B cell (primary cell): ENCODE measurements around the gene ODF2L. TPM values are rescaled to one million over a fixed set of nuclear protein-coding genes. Genes with fewer than 3 reads are reported as not detected.

ENCODE experiments used
- ATAC-seq: fragments of 200-7000 bp; cut with Tn5 transposase; one replicate; pipeline ENCODE4 v1.10.0; 2021; ENCODE audit warnings: low read depth, mild to moderate bottlenecking, moderate number of reproducible peaks, moderate library complexity
- CTCF ChIA-PET: fragments of 350-600 bp; sonication (Branson Sonifier 250); formaldehyde crosslinking; loops from one replicate; lab custom pipeline; 2021; ENCODE audit warnings: antibody characterized with exemption, inconsistent platforms; lab: Charles Lee
- POLR2A ChIA-PET: fragments of 350-600 bp; sonication (Branson Sonifier 250); formaldehyde crosslinking; loops from one replicate; lab custom pipeline; 2021; ENCODE audit warnings: antibody characterized with exemption; lab: Charles Lee
- DNase-seq: peaks from one replicate; pipeline ENCODE4 v3.0.0; 2013
- H2AFZ ChIP-seq: 2 replicates; pipeline ENCODE4 v1.6.1; 2012; ENCODE audit warnings: mild to moderate bottlenecking, low read depth, low read length; ENCODE audit not compliant: insufficient read depth, poor library complexity, severe bottlenecking
- H3K27ac ChIP-seq, 2 donors: 1 replicate in 1 of 2; 2 replicates in 1 of 2; pipeline ENCODE4 v1.5.1; 2012 to 2013; ENCODE audit warnings: low read length in 2 of 2, mild to moderate bottlenecking in 2 of 2, moderate library complexity in 1 of 2
- H3K27me3 ChIP-seq, 4 experiments: fragments of 200-600 bp in 1 of 4; sonication (generic) in 1 of 4; replicated peaks in 1 of 4; 1 replicate in 2 of 4; 2 replicates in 2 of 4; pipeline versions ENCODE4 v1.6.1 to v1.7.0; 2013 to 2016; ENCODE audit warnings: low read length in 3 of 4, mild to moderate bottlenecking in 2 of 4, mixed read lengths in 1 of 4, moderate library complexity in 1 of 4; ENCODE audit not compliant: insufficient read depth in 4 of 4, control insufficient read depth in 3 of 4; ENCODE audit errors: control extremely low read depth in 1 of 4
- H3K36me3 ChIP-seq, 2 experiments: replicated peaks in 1 of 2; 1 replicate in 1 of 2; 2 replicates in 1 of 2; pipeline versions ENCODE4 v1.6.1 to v1.7.1; 2013; ENCODE audit warnings: low read length in 1 of 2; ENCODE audit not compliant: insufficient read depth in 2 of 2, control insufficient read depth in 1 of 2; ENCODE audit errors: control extremely low read depth in 1 of 2, extremely low read depth in 1 of 2
- H3K4me1 ChIP-seq, 2 donors: fragments of 200-600 bp in 1 of 2; sonication (generic) in 1 of 2; 1 replicate in 1 of 2; 2 replicates in 1 of 2; pipeline versions ENCODE4 v1.5.1 to v1.6.1; 2013 to 2017; ENCODE audit warnings: low read length in 2 of 2; ENCODE audit not compliant: control insufficient read depth in 2 of 2, insufficient read depth in 2 of 2
- H3K4me2 ChIP-seq: replicated peaks from 2 replicates; pipeline ENCODE3; 2012; ENCODE audit warnings: mild to moderate bottlenecking, low read depth, low read length; ENCODE audit not compliant: poor library complexity, severe bottlenecking
- H3K4me3 ChIP-seq, 5 experiments: fragments of 200-600 bp in 1 of 5; sonication (generic) in 1 of 5; 1 replicate in 3 of 5; 2 replicates in 2 of 5; pipeline versions ENCODE4 v1.5.1 to v1.7.0; 2011 to 2016; ENCODE audit warnings: low read length in 4 of 5, mild to moderate bottlenecking in 4 of 5, low read depth in 2 of 5, control low read depth in 1 of 5, moderate library complexity in 1 of 5; ENCODE audit not compliant: insufficient read depth in 1 of 5; ENCODE audit errors: control extremely low read depth in 1 of 5, extremely low read depth in 1 of 5
- H3K79me2 ChIP-seq: fragments of 200-600 bp; sonication (generic); one replicate; pipeline ENCODE4 v1.6.0; 2016; ENCODE audit warnings: low read length; ENCODE audit not compliant: control insufficient read depth, insufficient read depth
- H3K9ac ChIP-seq: fragments of 200-600 bp; sonication (generic); 2 replicates; pipeline ENCODE4 v1.6.1; 2017; ENCODE audit warnings: mild to moderate bottlenecking, low read length, moderate library complexity
- H3K9me3 ChIP-seq, 3 donors: one replicate each; pipeline versions ENCODE4 v1.6.1 to v1.7.1; 2013; ENCODE audit warnings: low read length in 2 of 3; ENCODE audit not compliant: control insufficient read depth in 2 of 3, insufficient read depth in 1 of 3; ENCODE audit errors: control extremely low read depth in 1 of 3
- H4K20me1 ChIP-seq: 2 replicates; pipeline ENCODE4 v1.6.0; 2012; ENCODE audit warnings: mild to moderate bottlenecking, low read length; ENCODE audit not compliant: insufficient read depth, control insufficient read depth, poor library complexity, severe bottlenecking
- H3K27ac Mint-ChIP-seq: one replicate; pipeline ENCODE4 v1.8.0; 2021; ENCODE audit warnings: mixed read lengths
- H3K27me3 Mint-ChIP-seq: one replicate; pipeline ENCODE4 v1.8.0; 2021; ENCODE audit warnings: mixed read lengths
- H3K4me1 Mint-ChIP-seq: one replicate; pipeline ENCODE4 v1.8.0; 2021; ENCODE audit warnings: mixed read lengths
- H3K4me3 Mint-ChIP-seq: one replicate; pipeline ENCODE4 v1.8.0; 2021; ENCODE audit warnings: mixed read lengths
- H3K9me3 Mint-ChIP-seq: one replicate; pipeline ENCODE4 v1.8.0; 2022; ENCODE audit warnings: mixed read lengths; ENCODE audit not compliant: insufficient read depth
- CTCF ChIP-seq: fragments of 200-600 bp; IDR thresholded peaks from one replicate; pipeline ENCODE4 v1.8.0; 2022; ENCODE audit warnings: antibody characterized with exemption, mild to moderate bottlenecking
- EZH2 ChIP-seq: IDR thresholded peaks from 2 replicates; pipeline ENCODE4 v1.6.1; 2012; ENCODE audit warnings: borderline replicate concordance, low read depth, mild to moderate bottlenecking, moderate library complexity, low read length; ENCODE audit not compliant: insufficient read depth, poor library complexity, severe bottlenecking
- WGBS: methylation state at CpG from one replicate; pipeline ENCODE4 v1.1.5; 2013; ENCODE audit warnings: missing lambda C conversion rate; ENCODE audit not compliant: insufficient coverage; 5-methylcytosine and 5-hydroxymethylcytosine counted together
- intact Hi-C: fragments of 100-400 bp; cut with micrococcal nuclease; formaldehyde crosslinking; loops from one replicate; pipeline ENCODE4 v1.10.0; 2022
- polyA plus RNA-seq: library from polyadenylated mRNA; depleted of rRNA; stranded (reverse); fragments of >200 nt; gene quantifications from 2 replicates; pipeline ENCODE4 v1.2.3, GENCODE V29; 2012
- total RNA-seq, 2 donors: library from RNA; stranded (reverse); fragments of 120-200 nt in 1 of 2; gene quantifications; 1 replicate in 1 of 2; 2 replicates in 1 of 2; pipeline versions ENCODE4 v1.2.3 to v1.2.4, GENCODE V29; 2013 to 2022

Gene ODF2L
- total and polyA plus RNA-seq, 2 donors (not counting 1 experiment from before 2014, with no cell fraction given) = 13.0 to 61.3 TPM

GRCh38 chr1:86375688-86376087 is 20.4 kb downstream of the ODF2L start:
- H3K36me3 ChIP-seq = peaks cover 3 to 4% of the 10 kb centered on the region in 2 experiments
- TF ChIP-seq EZH2 = no peak
- no peak for TF ChIP-seq CTCF
- Mint-ChIP-seq H3K4me3 (no peak overlapping the region), H3K9me3 (peaks cover 6% of the 10 kb centered on the region), H3K27ac (no peak overlapping the region), H3K27me3 (no peaks in the 10 kb centered on the region), H3K4me1 (peaks cover 3% of the 10 kb centered on the region)
- no peak overlapping the region for H3K4me3 ChIP-seq
- ATAC-seq = no peak
- no peak overlapping the region for H3K27ac ChIP-seq
- intact Hi-C loops = no loop called here
- no peaks in the 10 kb centered on the region for H3K79me2 ChIP-seq
- no peak for DNase-seq
- no CpG with 5 or more reads among the region's 1 CpG for WGBS
- POLR2A ChIA-PET = no interaction called here
- H2AFZ ChIP-seq = no peak overlapping the region
- no peaks in the 10 kb centered on the region for H3K27me3 ChIP-seq
- no peak overlapping the region for H3K9ac ChIP-seq
- no peak overlapping the region for H3K4me2 ChIP-seq
- no peaks in the 10 kb centered on the region for H4K20me1 ChIP-seq
- CTCF ChIA-PET = interaction anchor here (1.2 kb wide), 1 partner anchor 126 kb away, joined by 3 read pairs; no protein-coding TSS in a partner anchor
- no peaks in the 10 kb centered on the region for H3K4me1 ChIP-seq
- peaks cover 1 to 11% (median 9%) of the 10 kb centered on the region in 3 donors for H3K9me3 ChIP-seq

GRCh38 chr1:86370601-86371022 is 25.5 kb downstream of the ODF2L start:
- Mint-ChIP-seq H3K27ac (no peak overlapping the region), H3K9me3 (no peaks in the 10 kb centered on the region), H3K4me3 (no peak overlapping the region), H3K27me3 (no peaks in the 10 kb centered on the region), H3K4me1 (no peaks in the 10 kb centered on the region)
- Histone ChIP-seq H3K36me3 (peaks cover 3 to 4% of the 10 kb centered on the region in 2 experiments), H3K9ac (no peak overlapping the region), H3K79me2 (no peaks in the 10 kb centered on the region), H3K4me3 (no peak overlapping the region), H2AFZ (no peak overlapping the region), H3K27ac (no peak overlapping the region), H3K9me3 (no peaks in the 10 kb centered on the region), H3K27me3 (no peaks in the 10 kb centered on the region), H3K4me2 (no peak overlapping the region), H3K4me1 (no peaks in the 10 kb centered on the region), H4K20me1 (no peaks in the 10 kb centered on the region)
- ChIA-PET POLR2A (no interaction called here), CTCF (no interaction called here)
- TF ChIP-seq CTCF (no peak), EZH2 (no peak)
- intact Hi-C loops = no loop called here
- DNase-seq (no peak), ATAC-seq (no peak)
